NCI-H2107 treated with DMSO at 0.1 percent for 48 hours (cell line): ENCODE data around the gene TRAPPC11.
"Not testable (repeated sequence)": the region's sequence is repeated elsewhere in the genome, so short reads cannot be mapped to it uniquely, and the experiment has no call there.

ENCODE experiments used
- DNase-seq: peaks from one replicate; lab custom pipeline; 2025; ENCODE audit not compliant: unreplicated experiment; lab: John Stamatoyannopoulos, UW

TRAPPC11 gene

DNA sequence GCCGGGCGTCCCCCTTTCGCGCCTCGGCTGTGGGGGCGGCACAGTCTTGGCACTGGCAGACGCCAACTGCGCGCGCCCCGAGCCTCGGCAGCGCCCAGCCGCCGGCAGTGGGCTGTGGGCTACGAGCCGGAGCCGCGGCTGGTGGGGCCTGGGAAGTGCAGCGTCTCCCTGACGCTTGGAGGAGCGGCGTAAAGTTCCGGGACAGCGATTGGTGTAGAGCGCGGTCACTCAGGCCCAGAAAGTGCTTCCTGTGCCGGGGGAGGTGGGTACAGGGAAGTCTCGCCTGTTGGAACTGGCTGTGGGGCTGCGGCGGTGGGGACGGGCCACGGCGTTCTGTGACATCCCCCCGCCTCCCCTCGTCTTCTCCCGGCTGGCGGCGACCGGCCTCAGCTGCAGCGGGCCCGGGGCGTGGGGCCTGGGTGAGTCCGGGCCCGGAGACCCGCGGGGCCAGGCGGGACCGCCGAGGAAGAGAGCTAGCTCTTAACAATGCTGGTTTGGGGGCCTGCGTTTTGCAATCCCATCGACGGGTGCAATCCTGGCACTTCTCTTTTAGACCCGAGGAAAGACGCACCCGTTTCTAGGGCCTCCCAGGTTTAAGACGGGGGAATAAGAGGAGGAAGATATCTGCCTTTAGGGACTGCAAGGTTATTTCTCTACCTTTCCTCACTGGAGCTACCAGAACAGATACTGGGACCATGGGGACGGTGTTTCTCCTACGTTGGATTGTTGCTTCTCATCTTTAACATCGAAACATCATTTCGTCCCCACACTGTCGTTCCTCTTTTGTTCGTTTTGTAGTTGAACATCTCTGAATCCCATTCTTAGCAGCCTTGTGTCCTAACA is at the start of gene TRAPPC11, which contains the start of gene RWDD4:
TRAPPC11 (plus strand) TSS at position 265 of the 843 bp plus-strand sequence. CDS start 4,575 bp downstream, outside the sequence.
RWDD4 (minus strand) TSS at position 157 of the 843 bp plus-strand sequence. CDS start 233 bp downstream, outside the sequence.
- DNase-seq = peak; percentile 77

DNA sequence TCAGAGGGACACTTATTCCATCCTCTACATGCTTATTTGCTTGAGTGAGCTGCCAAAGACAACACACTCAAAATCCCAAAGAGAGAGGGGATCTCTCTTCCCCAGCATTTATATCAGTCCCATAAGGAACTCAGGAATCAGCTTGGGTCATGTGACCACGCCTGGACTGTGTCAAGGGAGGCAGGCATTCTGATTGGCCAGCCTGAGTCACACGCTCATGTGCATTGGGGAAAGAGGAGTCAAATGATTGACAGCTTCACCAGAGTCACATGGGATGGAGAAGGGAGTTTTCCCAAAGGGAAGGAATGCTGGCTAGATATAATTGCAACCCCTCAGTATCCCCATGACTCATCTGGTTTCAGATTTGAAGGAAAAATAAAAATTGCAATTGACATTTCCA is 49.1 kb upstream of the TRAPPC11 start:
- DNase-seq = no peak

DNA sequence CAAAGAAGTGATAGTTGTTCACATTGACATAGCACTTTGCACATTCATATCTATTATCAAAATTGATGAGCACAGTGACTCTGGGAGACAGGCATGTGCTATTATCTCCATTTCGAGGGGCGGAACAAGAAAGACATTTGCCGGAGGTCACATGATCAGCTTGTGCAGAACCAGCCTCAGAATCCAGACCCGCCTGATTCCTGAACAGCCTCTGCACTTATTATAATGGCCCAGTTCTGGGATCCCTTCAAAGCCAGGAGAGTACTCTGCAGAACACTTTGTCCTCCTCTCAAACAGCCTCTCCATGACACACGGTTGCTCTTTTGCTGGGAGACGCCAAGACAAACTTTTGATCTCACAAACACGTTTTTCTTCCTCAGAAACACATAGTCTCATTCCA is 48.5 kb upstream of the TRAPPC11 start:
- DNase-seq = no peak

DNA sequence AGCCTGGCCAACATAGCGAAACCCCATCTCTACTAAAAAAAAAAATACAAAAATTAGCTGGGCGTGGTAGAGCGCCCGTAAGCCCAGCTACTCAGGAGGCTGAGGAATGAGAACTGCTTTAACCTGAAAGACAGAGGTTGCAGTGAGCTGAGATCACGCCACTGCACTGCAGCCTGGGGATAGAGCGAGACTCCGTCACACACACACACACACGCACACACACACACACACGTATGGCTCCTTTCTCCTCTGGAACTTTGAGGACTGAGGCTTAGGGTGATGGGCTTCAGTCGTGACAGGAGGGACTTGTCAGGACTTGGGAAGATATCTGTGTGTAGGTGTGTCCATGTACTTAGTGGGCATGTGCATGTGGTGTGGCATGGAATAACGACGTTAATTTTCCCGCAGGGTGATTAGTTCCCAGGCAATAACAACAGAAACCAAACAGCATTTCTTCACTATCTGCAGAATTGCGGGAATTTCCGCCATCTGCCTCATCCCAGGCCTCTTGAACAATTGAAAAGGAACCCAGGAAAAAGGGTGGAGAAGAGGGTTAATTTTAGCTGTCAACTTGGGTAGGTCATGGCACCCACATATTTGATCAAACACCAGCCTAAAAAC is 47.8 kb upstream of the TRAPPC11 start:
- no peak for DNase-seq

DNA sequence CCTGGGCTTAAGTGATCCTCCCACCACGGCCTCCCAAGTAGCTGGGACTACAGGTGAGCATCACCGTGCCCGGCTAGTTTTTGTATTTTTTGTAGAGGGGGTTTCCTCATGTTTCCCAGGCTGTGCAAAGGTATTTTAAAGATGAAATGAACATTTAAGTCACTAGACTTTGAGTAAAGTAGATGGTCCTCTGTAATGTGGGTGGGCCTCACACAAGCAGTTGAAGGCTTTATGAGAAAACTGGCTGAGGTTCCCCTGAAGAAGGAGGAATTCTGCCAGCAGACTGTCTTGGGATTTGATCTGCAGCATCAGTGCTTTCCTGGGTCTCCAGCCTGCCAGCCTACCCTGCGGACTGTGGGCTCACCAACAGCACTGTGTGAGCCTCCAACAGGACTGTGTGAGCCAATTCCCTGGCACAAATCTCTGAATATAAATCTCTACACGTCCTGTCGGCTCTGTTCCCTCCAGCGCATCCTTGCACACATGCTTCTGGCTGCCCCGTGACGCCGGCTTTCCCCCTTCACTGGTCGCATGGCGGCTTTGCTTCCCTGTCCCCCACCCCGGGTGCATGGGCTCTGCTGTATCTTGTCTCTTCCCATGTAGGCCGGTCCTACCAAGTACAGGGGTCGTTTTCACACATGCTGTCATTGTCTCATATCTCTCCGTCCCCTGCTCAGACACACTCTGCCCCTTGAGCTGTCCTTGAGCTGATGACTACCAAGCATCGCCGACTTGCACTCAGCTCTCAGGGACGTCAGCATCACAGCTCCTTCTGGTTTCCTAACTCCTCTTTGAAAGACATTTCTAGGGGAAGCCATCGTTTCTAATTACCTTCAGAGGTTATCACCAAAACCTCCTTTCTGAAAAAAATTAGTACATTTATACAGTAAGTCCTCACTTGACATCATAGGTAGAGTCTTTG is 46.5 kb upstream of the TRAPPC11 start:
- no peak for DNase-seq

DNA sequence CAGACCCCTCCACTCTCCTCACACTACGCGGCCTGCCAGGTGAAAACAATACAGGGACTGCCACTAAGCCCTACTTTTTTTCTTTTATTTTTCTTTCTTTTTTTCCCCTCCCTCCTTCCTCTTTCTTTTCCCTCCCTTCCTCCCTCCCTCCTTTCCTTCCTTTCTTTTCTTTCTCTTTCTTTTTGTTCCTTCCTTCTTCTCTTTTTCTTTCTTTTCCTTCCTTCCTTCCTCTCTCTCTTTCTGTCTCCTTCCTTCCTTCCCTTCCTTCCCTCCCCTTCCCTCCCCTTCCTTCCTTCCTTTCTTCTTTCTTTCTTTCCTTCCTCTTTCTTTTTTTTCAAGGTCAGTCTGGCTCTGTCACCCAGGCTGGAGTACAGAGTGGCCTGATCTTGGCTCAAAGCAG is 42.0 kb upstream of the TRAPPC11 start:
- no peak for DNase-seq

DNA sequence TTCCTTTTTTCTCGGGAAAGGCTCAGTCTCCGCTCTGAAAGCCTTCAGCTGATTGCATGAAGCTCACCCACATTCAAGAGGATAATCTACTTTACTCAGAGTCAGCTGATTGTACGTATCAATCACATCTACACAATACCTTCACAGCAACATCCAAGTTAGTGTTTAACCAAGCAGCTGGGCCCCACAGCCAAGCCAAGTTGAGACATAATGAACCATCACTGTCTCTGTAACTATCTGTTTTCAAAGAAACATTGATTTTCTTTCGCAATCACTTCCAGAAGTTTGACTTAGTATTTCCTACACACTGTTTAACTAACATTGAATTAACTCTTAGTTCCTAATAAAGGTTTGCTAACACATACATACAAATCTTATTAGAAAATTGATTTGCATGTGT is 40.4 kb upstream of the TRAPPC11 start:
- no peak for DNase-seq

DNA sequence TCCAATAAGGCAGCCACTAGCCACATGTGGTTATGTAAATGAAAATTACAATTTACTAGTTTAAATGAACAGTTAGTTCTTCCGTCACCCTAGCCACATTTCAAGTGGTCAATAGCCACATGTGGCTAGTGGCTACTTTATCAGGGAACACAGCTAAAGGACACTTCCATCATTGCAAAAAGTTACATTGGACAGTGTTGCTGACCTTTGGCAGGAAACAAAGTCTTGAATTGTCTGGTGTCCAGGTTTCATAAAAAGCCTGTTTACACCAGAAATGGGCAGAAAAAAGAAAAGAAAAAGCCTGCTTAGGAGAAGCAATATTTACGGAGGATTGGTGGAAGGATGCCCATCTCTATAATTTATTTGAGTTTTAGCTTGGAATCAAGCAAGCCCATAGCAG is 38.7 kb upstream of the TRAPPC11 start:
- DNase-seq = no peak

DNA sequence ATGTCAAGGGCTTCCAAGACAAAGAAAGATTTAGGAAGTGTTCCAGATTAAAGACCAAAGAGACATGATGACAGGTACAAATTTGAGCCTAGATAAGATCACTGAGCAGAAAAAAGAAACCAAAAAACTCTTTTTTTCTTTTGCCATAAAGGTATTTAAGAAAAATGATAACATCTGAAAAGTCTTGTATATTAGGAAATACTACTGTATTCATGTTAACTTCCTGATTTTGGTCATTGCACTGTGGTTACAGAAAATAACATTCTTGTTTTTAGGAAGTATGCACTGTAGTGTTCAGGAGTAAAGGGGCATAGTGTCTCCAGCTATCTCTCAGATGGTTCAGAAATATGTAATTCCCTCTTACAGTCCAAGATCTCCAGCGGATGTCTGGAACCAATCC is 37.2 kb upstream of the TRAPPC11 start:
- no peak for DNase-seq

DNA sequence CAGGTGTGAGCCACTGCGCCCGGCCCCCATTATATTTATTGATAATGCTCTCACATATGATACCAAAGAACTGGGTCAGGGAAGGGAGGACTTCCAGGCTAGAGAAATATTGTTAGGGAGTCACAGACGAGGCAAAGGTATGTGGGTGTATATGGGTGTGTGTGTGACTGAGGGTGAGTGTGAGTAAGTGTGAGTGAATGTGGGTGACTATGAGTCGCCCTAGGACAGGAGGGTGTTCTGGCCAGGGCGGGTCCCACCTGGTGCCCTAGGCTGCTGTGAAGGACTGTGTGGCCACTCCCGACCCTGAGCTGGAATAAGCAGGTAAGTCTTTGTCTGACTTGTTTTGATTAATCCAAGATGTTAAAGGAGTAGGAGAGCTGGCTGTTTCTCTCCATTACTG is 34.5 kb upstream of the TRAPPC11 start:
- DNase-seq = no peak

DNA sequence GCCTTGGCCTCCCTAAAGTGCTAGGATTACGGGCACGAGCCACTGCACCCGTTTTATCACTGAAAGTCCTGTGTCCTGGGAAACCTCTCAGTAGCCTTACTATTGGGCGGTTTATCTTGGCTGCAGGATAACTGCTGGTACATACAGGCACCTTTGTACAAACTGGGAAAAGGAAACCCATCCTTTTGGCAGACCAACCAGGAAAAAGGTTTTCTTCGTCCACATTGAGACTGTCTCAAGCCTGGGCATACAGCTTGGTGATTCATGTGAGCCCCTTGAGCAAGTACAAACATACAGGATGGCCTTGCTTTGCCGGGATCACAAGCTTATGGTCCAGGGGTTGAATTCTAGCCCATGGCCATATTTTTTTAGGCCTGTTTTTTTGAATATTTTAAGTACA is 32.9 kb upstream of the TRAPPC11 start:
- no peak for DNase-seq

DNA sequence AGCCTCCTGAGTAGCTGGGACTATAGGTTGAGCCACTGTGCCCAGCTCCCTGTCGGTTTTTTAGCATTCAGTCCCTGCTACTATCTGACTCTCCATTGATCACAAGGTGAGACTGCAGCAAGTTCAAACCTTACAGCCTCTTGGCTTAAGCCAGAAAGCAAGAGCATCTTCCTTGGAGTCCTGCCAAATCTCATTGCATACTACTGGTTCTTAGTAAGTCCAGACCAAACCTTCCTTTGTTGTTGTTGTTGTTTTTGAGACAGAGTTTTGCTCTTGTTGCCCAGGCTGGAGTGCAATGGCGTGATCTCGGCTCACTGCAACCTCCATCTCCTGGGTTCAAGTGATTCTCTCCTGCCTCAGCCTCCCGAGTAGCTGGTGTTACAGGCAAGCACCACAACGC is 31.8 kb upstream of the TRAPPC11 start:
- DNase-seq = not testable (repeated sequence)

DNA sequence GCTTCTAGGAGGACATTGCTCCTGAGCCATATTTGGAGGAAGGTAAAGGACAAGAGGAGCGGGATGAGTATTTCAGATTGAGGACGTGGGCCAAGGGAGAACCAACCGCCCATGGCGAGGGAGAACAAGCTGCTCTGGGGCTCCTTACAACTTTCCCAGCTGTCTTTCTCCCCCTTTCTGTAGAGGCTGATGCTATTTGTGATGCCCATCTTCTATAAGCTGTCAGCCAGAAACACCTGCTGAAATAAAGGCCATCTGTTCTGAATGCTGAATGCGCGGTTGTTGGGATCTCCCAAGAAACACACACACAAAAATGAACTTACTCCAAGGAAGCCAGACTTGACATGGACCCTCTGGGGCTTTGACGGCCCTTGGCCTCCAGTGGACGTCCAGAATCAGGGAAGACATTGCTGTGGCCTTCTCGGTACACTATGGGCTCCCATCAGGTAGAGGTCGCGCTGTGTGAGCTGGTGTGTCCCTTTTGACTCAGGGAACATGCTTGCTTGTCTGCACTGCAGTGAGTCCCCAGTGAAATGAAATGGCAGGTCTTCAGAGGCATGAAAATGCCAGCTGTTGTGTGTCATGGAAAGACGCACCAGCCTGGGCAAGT is 31.0 kb upstream of the TRAPPC11 start:
- no peak for DNase-seq

DNA sequence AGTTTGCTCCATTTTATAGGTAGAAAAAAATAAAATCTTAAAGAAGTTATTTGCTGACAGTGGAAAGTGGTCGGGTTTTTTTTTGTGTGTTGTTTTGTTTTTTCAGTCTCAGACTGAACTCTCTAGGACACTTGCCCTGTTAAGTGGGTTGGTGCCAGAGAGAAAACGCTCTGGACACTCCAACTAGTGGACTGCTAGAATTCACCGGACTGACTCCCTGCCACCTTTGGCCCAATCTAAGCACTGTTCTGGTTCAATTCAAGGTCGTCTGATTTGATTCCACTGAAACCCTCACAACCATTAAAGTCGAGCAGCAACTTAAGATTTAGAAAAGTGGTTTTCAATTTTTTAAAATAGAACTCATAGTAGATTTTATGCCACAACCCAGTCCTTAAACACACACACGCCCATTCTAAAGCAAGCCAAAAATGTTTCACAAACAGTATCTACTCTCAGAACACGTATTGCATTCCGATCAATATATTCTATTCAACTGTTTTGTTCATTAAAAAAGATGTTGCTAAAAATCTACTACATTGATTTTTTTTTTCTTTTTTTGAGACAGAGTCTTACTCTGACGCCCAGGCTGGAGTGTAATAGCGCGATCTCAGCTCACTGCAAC is 27.4 kb upstream of the TRAPPC11 start:
- no peak for DNase-seq

DNA sequence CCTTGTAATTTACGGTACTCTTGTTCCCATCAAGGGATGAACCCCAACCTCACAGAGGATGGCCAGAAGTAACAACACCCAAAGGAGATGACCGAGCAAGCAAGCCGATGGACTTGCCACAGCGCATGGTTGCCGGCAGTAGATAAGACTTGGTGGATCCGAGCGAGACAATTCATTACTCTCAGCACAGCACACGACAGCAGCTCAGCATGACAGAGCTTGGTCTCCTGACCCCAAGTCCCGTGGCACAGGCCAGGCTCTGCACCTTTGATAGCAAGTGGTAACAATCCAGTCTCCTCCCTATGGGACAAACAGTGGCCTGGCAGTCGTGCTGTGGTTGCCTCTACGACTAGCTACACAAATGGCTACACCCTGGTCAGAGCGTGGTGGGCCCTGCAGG is 26.4 kb upstream of the TRAPPC11 start:
- no peak for DNase-seq

DNA sequence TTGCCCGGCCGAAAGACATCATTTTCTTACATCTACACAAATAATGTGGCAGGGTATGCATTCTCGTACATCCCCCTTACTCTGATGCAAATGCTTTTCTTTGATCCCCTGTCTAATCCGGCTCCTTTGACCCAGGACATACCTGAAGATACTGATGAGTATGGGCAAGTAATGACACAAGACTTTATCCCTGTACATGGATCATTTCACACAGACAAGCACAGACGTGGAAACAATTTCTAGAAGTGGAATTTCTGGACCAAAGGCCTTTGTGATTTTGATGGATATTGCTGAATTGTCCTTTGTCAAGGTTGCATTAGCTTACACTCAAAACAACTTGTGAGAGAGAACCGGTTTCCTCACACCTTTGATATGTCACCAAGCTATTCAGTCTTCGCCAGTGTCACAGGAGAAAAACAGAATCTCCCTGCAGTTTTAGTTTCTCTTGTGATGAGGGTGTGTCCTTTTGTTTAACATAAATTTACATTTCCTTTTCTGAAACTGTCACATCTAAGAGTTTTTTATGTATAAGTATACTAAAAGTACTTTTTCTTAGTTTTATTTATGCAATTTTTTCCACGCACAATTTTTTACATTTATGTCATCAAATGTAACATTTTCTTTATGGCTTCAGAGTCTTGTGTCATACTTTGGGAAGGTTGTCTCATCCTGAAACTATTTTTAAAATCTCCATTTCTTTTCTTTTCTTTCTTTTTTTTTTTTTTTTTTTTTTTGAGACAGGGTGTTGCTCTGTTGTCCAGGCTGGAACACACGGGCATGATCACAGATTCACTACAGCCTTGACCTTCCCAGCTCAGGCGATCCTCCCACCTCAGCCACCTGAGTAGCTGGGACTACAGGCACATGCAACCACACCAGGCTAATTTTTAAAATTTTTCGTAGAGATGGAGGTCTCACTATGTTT is 25.4 kb upstream of the TRAPPC11 start:
- DNase-seq = no peak

DNA sequence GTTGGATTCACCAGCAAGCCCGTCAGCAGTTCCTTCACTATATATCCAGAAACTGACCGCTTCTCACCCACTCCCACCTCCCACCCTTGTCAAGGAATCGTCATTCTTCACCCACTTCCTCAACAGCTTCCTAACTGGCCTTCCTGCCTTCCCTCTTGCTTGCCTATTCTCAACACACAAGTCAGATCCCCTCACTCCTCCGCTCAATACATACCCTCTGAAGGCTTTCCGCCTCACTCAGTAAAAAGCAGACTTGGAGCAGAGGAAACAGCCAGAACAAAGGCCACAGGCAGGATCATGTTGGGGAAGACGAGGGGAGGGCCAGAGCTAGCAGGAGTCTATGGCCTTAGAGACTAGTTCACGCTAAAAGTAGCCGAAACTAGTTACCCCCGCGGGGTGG is 23.8 kb upstream of the TRAPPC11 start:
- DNase-seq = no peak

DNA sequence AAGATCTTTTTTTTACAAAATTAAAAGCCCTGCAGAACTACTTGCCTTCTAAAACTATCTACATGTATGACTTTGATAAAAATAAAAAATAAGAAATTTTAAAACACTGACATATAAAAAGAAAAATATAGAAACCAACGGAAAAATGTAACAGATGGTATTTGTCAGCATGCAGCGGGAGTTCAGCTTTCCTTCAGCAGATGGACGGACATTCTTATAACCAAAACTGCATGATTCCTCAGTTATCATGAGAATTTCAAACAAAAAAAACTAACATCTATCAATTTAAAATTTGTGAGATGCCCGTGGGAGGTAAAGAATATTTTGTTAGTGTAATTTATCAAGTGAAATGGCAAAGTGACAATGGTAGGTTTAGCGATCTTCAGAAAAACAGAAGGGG is 23.4 kb upstream of the TRAPPC11 start:
- DNase-seq = no peak

DNA sequence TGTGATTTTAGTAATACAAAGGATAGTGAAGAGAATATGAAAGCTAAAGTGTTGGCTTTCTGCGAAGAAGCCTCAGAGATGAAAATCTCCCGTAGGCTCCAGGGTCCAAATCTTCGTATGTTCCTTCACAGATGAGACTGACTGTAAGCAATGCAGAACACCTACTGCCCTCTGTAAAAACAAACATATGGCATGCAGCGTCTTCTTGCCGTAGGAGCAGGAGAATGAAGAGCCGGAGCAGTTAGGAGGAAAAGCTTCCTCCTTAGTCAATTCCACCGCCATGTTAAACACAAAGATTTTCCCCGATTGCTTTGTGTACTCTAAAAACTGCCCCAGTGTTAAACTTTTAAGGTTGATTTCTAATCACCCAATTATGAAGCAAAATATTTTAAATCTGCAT is 22.6 kb upstream of the TRAPPC11 start:
- DNase-seq = no peak

DNA sequence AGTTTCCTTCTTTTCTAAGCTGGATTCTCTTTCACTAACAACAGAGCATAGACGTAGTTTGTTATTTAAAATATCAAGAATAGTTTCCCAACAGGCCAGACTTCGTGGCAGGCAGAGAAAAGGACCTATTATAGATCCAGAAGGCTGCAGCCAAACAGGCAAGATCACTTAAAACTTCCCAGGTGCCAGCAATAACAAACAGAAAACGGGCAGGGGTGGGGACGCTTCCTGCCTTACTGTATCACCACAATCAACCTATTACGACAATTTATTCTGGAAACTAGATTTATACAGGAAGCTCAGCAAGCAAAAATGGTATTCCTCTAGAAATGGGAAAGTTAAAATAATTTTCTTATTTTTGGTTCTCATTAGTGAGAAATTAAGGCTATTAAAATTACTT is 22.2 kb upstream of the TRAPPC11 start:
- DNase-seq = no peak
